ENCODE data around the gene S100A8. TPM values are rescaled to one million over a fixed set of nuclear protein-coding genes. Genes with fewer than 3 reads are reported as not detected.

The S100A8 gene
- total RNA-seq, 2 experiments from 2014 or later = not detected

GRCh38 chr1:153371231-153371630, 19.6 kb downstream of the S100A8 start:
- H3K9me3 Mint-ChIP-seq = no peaks in the 10 kb centered on the region
- no peak overlapping the region for H3K27ac Mint-ChIP-seq
- CTCF ChIA-PET = no interaction called here
- no peaks in the 10 kb centered on the region for H3K36me3 Mint-ChIP-seq (ENCODE audit: low read depth)
- no peak overlapping the region for H3K4me3 Mint-ChIP-seq
- POLR2A ChIA-PET = no interaction called here
- no peak for DNase-seq
- no peaks in the 10 kb centered on the region for H3K4me1 Mint-ChIP-seq
- peaks cover 7% of the 10 kb centered on the region for H3K27me3 Mint-ChIP-seq

GRCh38 chr1:153370146-153370545, 20.7 kb downstream of the S100A8 start:
- Mint-ChIP-seq H3K4me3 (no peak overlapping the region), H3K4me1 (no peaks in the 10 kb centered on the region), H3K27me3 (peaks cover 9% of the 10 kb centered on the region), H3K36me3 (ENCODE audit: low read depth) (no peaks in the 10 kb centered on the region), H3K27ac (no peak overlapping the region), H3K9me3 (no peaks in the 10 kb centered on the region)
- ChIA-PET CTCF (no interaction called here), POLR2A (no interaction called here)
- DNase-seq = no peak

- ChIA-PET POLR2A (no interaction called here), CTCF (interaction anchor here (3.3 kb wide), 1 partner anchor 16 kb away, joined by 9 read pairs; no protein-coding TSS in a partner anchor)
- Mint-ChIP-seq H3K9me3 (no peaks in the 10 kb centered on the region), H3K27ac (no peak overlapping the region), H3K4me3 (no peak overlapping the region), H3K4me1 (no peaks in the 10 kb centered on the region), H3K27me3 (peaks cover 13% of the 10 kb centered on the region), H3K36me3 (ENCODE audit: low read depth) (no peaks in the 10 kb centered on the region)
- DNase-seq = no peak
Measured at GRCh38 chr1:153368495-153368894, 22.4 kb downstream of the S100A8 start.

DNA sequence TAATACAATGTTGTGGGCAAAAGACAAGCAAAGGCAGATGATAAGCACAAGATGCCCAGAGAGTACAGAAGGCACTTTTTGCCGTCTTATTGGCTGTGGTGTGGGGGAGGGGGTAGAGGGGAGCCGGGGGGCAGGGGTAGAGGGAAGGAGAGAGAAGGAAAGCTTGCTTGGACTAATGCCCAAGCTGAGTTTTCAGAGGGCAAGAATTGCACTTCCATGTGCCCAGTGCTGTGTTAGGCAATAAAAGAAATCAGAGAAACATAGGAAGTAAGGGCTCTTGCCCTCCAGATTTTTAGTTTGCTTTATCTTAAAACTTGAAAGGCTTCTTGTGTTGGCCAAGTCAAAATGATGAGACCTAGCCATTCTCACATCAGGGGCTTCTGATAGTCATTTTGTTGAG, 23.8 kb downstream of the S100A8 start:
- Mint-ChIP-seq H3K36me3 (ENCODE audit: low read depth) (no peaks in the 10 kb centered on the region), H3K9me3 (no peaks in the 10 kb centered on the region), H3K4me1 (no peaks in the 10 kb centered on the region), H3K27ac (no peak overlapping the region), H3K27me3 (peaks cover 14% of the 10 kb centered on the region), H3K4me3 (no peak overlapping the region)
- CTCF ChIA-PET = interaction anchor here (3.3 kb wide), 1 partner anchor 15 kb away, joined by 9 read pairs; no protein-coding TSS in a partner anchor
- POLR2A ChIA-PET = no interaction called here
- DNase-seq = no peak

GRCh38 chr1:153366261-153366660, 24.6 kb downstream of the S100A8 start:
- Mint-ChIP-seq H3K4me3 (no peak overlapping the region), H3K36me3 (ENCODE audit: low read depth) (no peaks in the 10 kb centered on the region), H3K9me3 (no peaks in the 10 kb centered on the region), H3K27ac (no peak overlapping the region), H3K27me3 (peaks cover 9% of the 10 kb centered on the region), H3K4me1 (no peaks in the 10 kb centered on the region)
- CTCF ChIA-PET = interaction anchor here (3.3 kb wide), 1 partner anchor 14 kb away, joined by 9 read pairs; no protein-coding TSS in a partner anchor
- POLR2A ChIA-PET = no interaction called here
- DNase-seq = no peak

DNA sequence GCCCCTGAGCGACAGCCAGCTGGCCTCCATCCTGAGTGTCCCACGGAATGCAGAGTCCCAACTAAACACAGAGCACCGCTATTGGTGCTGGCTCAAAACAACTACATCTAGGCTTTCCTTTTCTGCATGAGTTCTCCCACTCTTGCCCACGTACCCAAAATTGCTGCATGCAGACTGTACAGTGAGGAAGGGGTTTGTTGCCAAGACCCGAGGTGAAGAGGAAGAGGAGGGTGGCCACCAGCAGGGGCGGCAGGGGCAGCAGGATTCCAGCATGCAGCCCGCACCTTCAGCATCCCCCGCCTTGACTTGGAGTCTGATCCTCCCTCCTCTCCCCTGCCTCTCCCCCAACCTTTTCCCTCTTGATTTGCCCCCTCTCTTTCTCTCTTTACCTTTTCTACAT, 25.2 kb downstream of the S100A8 start:
- H3K9me3 Mint-ChIP-seq = no peaks in the 10 kb centered on the region
- no peaks in the 10 kb centered on the region for H3K36me3 Mint-ChIP-seq (ENCODE audit: low read depth)
- H3K27ac Mint-ChIP-seq = no peak overlapping the region
- DNase-seq = no peak
- H3K4me3 Mint-ChIP-seq = no peak overlapping the region
- CTCF ChIA-PET = interaction anchor here (3.3 kb wide), 1 partner anchor 13 kb away, joined by 9 read pairs; no protein-coding TSS in a partner anchor
- peaks cover 9% of the 10 kb centered on the region for H3K27me3 Mint-ChIP-seq
- POLR2A ChIA-PET = no interaction called here
- H3K4me1 Mint-ChIP-seq = no peaks in the 10 kb centered on the region

GRCh38 chr1:153364766-153365666, 25.9 kb downstream of the S100A8 start:
- ChIA-PET POLR2A (no interaction called here), CTCF (interaction anchor here (0.7 to 3.3 kb wide), 2 partner anchors 13 kb away, joined by 3 to 9 read pairs; no protein-coding TSS in a partner anchor)
- Mint-ChIP-seq H3K36me3 (ENCODE audit: low read depth) (no peaks in the 10 kb centered on the region), H3K4me1 (no peaks in the 10 kb centered on the region), H3K4me3 (no peak overlapping the region), H3K9me3 (no peaks in the 10 kb centered on the region), H3K27ac (no peak overlapping the region), H3K27me3 (peaks cover 9% of the 10 kb centered on the region)
- no peak for DNase-seq

- CTCF ChIA-PET = interaction anchor here (0.7 to 1.0 kb wide), 2 partner anchors 8 to 12 kb away, joined by 3 to 5 read pairs; no protein-coding TSS in a partner anchor
- Mint-ChIP-seq H3K4me3 (no peak overlapping the region), H3K27ac (no peak overlapping the region)
Measured at GRCh38 chr1:153364156-153364555, 26.7 kb downstream of the S100A8 start.

DNA sequence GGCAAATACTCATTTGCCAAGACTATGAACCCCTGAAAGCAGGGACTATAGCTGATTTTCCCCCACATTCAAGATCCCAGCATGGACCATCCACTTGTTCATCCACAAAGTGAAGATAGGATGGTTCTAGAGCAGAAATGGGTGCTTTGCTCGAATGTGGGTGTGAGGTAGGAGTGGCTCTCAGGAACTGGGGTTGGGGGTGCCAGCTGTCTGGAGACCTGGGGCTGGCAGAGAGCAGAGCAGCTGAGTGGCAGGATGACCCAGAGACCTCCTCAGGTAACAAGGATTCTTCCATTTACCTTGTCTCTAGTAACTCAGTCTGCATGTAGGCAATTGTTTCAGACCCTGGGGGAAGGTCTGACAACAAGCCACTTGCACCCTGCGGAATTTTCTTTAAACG, 27.2 kb downstream of the S100A8 start:
- no peaks in the 10 kb centered on the region for H3K4me1 Mint-ChIP-seq
- CTCF ChIA-PET = interaction anchor here (0.8 to 1.0 kb wide), 2 partner anchors 8 to 10 kb away, joined by 3 to 5 read pairs; no protein-coding TSS in a partner anchor
- no peak for DNase-seq
- H3K4me3 Mint-ChIP-seq = no peak overlapping the region
- no peaks in the 10 kb centered on the region for H3K36me3 Mint-ChIP-seq (ENCODE audit: low read depth)
- POLR2A ChIA-PET = no interaction called here
- no peaks in the 10 kb centered on the region for H3K9me3 Mint-ChIP-seq
- peaks cover 9% of the 10 kb centered on the region for H3K27me3 Mint-ChIP-seq
- H3K27ac Mint-ChIP-seq = no peak overlapping the region

More at GRCh38 chr1:153364156-153364555, 26.7 kb downstream of the S100A8 start:
- H3K4me1 Mint-ChIP-seq = no peaks in the 10 kb centered on the region
- peaks cover 9% of the 10 kb centered on the region for H3K27me3 Mint-ChIP-seq
- no peaks in the 10 kb centered on the region for H3K36me3 Mint-ChIP-seq (ENCODE audit: low read depth)
- no peak for DNase-seq
- no peaks in the 10 kb centered on the region for H3K9me3 Mint-ChIP-seq
- POLR2A ChIA-PET = no interaction called here

- no peaks in the 10 kb centered on the region for H3K9me3 Mint-ChIP-seq
- no peak overlapping the region for H3K4me3 Mint-ChIP-seq
- H3K36me3 Mint-ChIP-seq (ENCODE audit: low read depth) = no peaks in the 10 kb centered on the region
- CTCF ChIA-PET = interaction anchor here (1.1 kb wide), 1 partner anchor 60 kb away, joined by 3 read pairs; no protein-coding TSS in a partner anchor
- peaks cover 8% of the 10 kb centered on the region for H3K4me1 Mint-ChIP-seq
- H3K27ac Mint-ChIP-seq = no peak overlapping the region
- POLR2A ChIA-PET = interaction anchor here (0.9 kb wide), 1 partner anchor 9 kb away, joined by 3 read pairs; no protein-coding TSS in a partner anchor
- DNase-seq = no peak
- peaks cover 9% of the 10 kb centered on the region for H3K27me3 Mint-ChIP-seq
Measured at GRCh38 chr1:153362187-153362775, 28.6 kb downstream of the S100A8 start.

DNA sequence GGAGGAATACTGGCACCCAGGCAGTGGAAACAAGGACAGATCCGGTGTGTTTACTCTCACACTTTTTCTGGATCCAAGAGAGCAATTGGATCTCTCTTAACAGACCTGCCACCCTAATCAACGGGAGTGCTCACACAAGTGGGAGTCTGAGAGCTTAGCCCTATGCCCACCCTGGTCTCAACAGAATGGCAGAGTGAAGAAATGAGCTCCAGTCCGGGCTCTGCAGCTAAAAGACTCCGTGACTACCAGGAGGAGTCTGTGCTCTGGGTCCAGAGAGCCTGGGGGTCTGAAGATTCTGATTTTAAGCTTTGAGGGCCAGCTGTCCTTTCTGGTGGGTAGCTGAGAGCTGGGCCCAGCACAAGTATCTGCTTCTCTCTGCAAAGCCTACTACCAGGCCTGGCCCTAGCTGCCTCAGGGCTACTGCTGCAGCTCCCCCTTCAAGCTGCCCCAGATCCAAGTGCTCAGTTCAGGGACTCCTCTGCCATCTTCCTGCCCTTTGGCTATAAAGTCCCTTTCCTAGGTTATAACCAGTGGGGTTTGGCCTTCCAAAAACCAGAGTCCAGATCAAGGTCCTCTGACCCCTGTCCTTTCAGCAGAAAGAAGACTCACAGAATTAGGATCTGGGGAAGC, 29.3 kb downstream of the S100A8 start:
- H3K4me3 Mint-ChIP-seq = no peak overlapping the region
- no peaks in the 10 kb centered on the region for H3K36me3 Mint-ChIP-seq (ENCODE audit: low read depth)
- no peak for DNase-seq
- H3K9me3 Mint-ChIP-seq = no peaks in the 10 kb centered on the region
- ChIA-PET POLR2A (interaction anchor here (0.9 kb wide), 1 partner anchor 9 kb away, joined by 3 read pairs; no protein-coding TSS in a partner anchor), CTCF (interaction anchor here (1.1 kb wide), 1 partner anchor 61 kb away, joined by 3 read pairs; no protein-coding TSS in a partner anchor)
- H3K27me3 Mint-ChIP-seq = peaks cover 9% of the 10 kb centered on the region
- no peak overlapping the region for H3K27ac Mint-ChIP-seq
- peaks cover 10% of the 10 kb centered on the region for H3K4me1 Mint-ChIP-seq

DNA sequence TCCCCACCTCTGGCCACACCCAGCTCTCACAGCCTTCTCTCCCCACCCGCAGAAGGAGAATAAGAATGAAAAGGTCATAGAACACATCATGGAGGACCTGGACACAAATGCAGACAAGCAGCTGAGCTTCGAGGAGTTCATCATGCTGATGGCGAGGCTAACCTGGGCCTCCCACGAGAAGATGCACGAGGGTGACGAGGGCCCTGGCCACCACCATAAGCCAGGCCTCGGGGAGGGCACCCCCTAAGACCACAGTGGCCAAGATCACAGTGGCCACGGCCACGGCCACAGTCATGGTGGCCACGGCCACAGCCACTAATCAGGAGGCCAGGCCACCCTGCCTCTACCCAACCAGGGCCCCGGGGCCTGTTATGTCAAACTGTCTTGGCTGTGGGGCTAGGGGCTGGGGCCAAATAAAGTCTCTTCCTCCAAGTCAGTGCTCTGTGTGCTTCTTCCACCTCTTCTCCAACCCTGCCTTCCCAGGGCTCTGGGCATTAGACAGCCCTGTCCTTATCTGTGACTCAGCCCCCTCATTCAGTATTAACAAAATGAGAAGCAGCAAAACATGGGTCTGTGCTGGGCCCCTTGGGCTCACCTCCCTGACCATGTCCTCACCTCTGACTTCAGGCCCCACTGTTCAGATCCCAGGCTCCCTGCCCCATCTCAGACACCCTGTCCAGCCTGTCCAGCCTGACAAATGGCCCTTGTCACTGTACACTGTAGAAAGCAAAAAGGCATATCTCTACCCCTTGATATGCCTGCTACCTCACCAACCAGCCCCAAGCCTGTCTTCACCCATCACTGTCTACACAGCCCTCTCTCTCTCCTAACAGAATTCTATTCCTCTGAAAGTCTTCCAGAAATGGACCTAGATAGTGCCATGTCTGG, 30.0 kb downstream of the S100A8 start:
- ChIA-PET POLR2A (no interaction called here), CTCF (interaction anchor here (1.1 kb wide), 1 partner anchor 62 kb away, joined by 3 read pairs; no protein-coding TSS in a partner anchor)
- H3K27ac Mint-ChIP-seq = no peak overlapping the region
- no peak overlapping the region for H3K4me3 Mint-ChIP-seq
- peaks cover 10% of the 10 kb centered on the region for H3K4me1 Mint-ChIP-seq
- DNase-seq = no peak
- H3K36me3 Mint-ChIP-seq (ENCODE audit: low read depth) = no peaks in the 10 kb centered on the region
- H3K27me3 Mint-ChIP-seq = peaks cover 7% of the 10 kb centered on the region
- no peaks in the 10 kb centered on the region for H3K9me3 Mint-ChIP-seq
